SK-N-DZ (cell line): ENCODE measurements around the gene NOSTRIN.
A peak's percentile ranks its signal among the peaks of the same experiment; 100 is the strongest.
"Not testable (repeated sequence)": the region's sequence is repeated elsewhere in the genome, so short reads cannot be mapped to it uniquely, and the experiment has no call there.

Experiments used
- DNase-seq: peaks from one replicate; pipeline ENCODE4 v3.0.0-alpha.2; 2015; ENCODE audit warnings: low spot score

The NOSTRIN gene

GRCh38 chr2:168790226-168790902 lies 12.1 kb upstream of the NOSTRIN start:
- no peak for DNase-seq

- DNase-seq, result not testable (repeated sequence)
These were observed 11.3 kb upstream of the NOSTRIN start for GRCh38 chr2:168791140-168791539.

- no peak for DNase-seq
These were observed 8.8 kb upstream of the NOSTRIN start for GRCh38 chr2:168793596-168793995.

GRCh38 chr2:168794968-168795367 lies 7.5 kb upstream of the NOSTRIN start:
- no peak for DNase-seq

- no peak for DNase-seq
These were observed 6.3 kb upstream of the NOSTRIN start for GRCh38 chr2:168796090-168796577.

- DNase-seq, result no peak
These were observed 5.7 kb upstream of the NOSTRIN start for GRCh38 chr2:168796583-168797285.

GRCh38 chr2:168797286-168797655 lies 5.2 kb upstream of the NOSTRIN start:
- DNase-seq, result no peak

GRCh38 chr2:168798076-168798887 lies 4.2 kb upstream of the NOSTRIN start:
- DNase-seq, result no peak

GRCh38 chr2:168798888-168799410 lies 3.5 kb upstream of the NOSTRIN start:
- no peak for DNase-seq

GRCh38 chr2:168801471-168801870 lies 966 bp upstream of the NOSTRIN start:
- DNase-seq, result no peak

GRCh38 chr2:168802859-168803725 lies 655 bp downstream of the NOSTRIN start:
- DNase-seq, result no peak

GRCh38 chr2:168804214-168804613 lies 1.8 kb downstream of the NOSTRIN start:
- no peak for DNase-seq

- DNase-seq, result no peak
These were observed 3.2 kb downstream of the NOSTRIN start for GRCh38 chr2:168805615-168806014.

- no peak for DNase-seq
These were observed 7.1 kb downstream of the NOSTRIN start for GRCh38 chr2:168809537-168809936.

GRCh38 chr2:168810235-168810634 lies 7.8 kb downstream of the NOSTRIN start:
- no peak for DNase-seq

GRCh38 chr2:168811696-168812095 lies 9.3 kb downstream of the NOSTRIN start:
- no peak for DNase-seq

- no peak for DNase-seq
These were observed 11.6 kb downstream of the NOSTRIN start for GRCh38 chr2:168814046-168814445.

- peak; percentile 89 for DNase-seq
These were observed 12.8 kb downstream of the NOSTRIN start for GRCh38 chr2:168814939-168815907.

- DNase-seq, result no peak
These were observed 13.9 kb downstream of the NOSTRIN start for GRCh38 chr2:168816369-168816768.
